ENCODE data around the gene FAM53B. TPM values are rescaled to one million over a fixed set of nuclear protein-coding genes. Genes with fewer than 3 reads are reported as not detected.

FAM53B gene
- total RNA-seq, 1 donor from 2014 or later, result 38.1 TPM

GRCh38 chr10:124574456-124575070, 169.6 kb downstream of the FAM53B start:
- intact Hi-C loops (cut with DNase I), result loop anchor here (5.0 kb wide), 1 partner anchor 33 kb away; no protein-coding TSS in a partner anchor
- DNase-seq (no peak), ATAC-seq (ENCODE audit: poor library complexity) (no peak)

GRCh38 chr10:124573726-124574455, 170.3 kb downstream of the FAM53B start:
- intact Hi-C loops (cut with DNase I), result loop anchor here (5.0 kb wide), 1 partner anchor 33 kb away; no protein-coding TSS in a partner anchor
- ATAC-seq (ENCODE audit: poor library complexity) (no peak), DNase-seq (no peak)

GRCh38 chr10:124572751-124573150, 171.4 kb downstream of the FAM53B start:
- ATAC-seq (ENCODE audit: poor library complexity), result no peak

GRCh38 chr10:124570646-124571045, 173.5 kb downstream of the FAM53B start:
- intact Hi-C loops (cut with DNase I), result loop anchor here (5.0 kb wide), 1 partner anchor 37 kb away; no protein-coding TSS in a partner anchor
- no peak for DNase-seq

More at GRCh38 chr10:124572751-124573150, 171.4 kb downstream of the FAM53B start:
- intact Hi-C loops (cut with DNase I), result loop anchor here (5.0 kb wide), 1 partner anchor 35 kb away; no protein-coding TSS in a partner anchor
- no peak for DNase-seq

GRCh38 chr10:124569623-124570470, 174.3 kb downstream of the FAM53B start:
- ATAC-seq (ENCODE audit: poor library complexity) (no peak), DNase-seq (no peak)
- intact Hi-C loops (cut with DNase I), result loop anchor here (5.0 kb wide), 1 partner anchor 37 kb away; no protein-coding TSS in a partner anchor

More at GRCh38 chr10:124570646-124571045, 173.5 kb downstream of the FAM53B start:
- no peak for ATAC-seq (ENCODE audit: poor library complexity)

Other genes starting within 250 kb of the FAM53B start
- gene EEF1AKMT2, start 47.5 kb upstream of the FAM53B start, total RNA-seq, result 11.9 TPM
- 12.1 TPM for gene ABRAXAS2, start 57.4 kb upstream of the FAM53B start, total RNA-seq
- gene ZRANB1, start 197.7 kb upstream of the FAM53B start, total RNA-seq, result 24.2 TPM

Measured in Right ventricle myocardium superior (tissue), 1 donor.